ENCODE results near the gene TRPC4.

DNA sequence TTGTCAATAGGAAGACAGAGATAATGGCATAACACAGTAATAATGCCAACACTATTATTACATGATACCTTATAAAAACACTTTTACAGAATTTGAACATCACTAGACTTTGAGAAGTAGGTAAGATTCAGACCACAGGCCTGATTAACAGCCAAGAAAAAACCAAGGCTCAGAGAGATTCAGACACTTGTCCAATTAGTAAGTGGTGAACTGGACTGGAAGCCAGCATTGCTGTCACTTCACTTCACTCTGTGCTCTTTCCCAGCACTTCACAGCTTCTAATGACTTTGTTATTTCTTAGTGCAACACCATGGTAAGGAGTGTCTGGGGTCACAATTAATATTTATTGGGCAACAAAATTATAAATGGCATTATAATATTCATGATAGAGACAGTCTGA, 91.9 kb downstream of the TRPC4 start:
- TF ChIP-seq, protein P1, sequence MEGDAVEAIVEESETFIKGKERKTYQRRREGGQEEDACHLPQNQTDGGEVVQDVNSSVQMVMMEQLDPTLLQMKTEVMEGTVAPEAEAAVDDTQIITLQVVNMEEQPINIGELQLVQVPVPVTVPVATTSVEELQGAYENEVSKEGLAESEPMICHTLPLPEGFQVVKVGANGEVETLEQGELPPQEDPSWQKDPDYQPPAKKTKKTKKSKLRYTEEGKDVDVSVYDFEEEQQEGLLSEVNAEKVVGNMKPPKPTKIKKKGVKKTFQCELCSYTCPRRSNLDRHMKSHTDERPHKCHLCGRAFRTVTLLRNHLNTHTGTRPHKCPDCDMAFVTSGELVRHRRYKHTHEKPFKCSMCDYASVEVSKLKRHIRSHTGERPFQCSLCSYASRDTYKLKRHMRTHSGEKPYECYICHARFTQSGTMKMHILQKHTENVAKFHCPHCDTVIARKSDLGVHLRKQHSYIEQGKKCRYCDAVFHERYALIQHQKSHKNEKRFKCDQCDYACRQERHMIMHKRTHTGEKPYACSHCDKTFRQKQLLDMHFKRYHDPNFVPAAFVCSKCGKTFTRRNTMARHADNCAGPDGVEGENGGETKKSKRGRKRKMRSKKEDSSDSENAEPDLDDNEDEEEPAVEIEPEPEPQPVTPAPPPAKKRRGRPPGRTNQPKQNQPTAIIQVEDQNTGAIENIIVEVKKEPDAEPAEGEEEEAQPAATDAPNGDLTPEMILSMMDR (IDR thresholded peaks at IDR 0.05), result no peak
- TF ChIP-seq POLR2A (IDR thresholded peaks at IDR 0.05; ENCODE audit: low read depth) (no peak), EP300 (IDR thresholded peaks at IDR 0.05) (no peak)

Measured in esophagus muscularis mucosa (tissue), 4 donors.